ENCODE results near the gene AKT3.

DNA sequence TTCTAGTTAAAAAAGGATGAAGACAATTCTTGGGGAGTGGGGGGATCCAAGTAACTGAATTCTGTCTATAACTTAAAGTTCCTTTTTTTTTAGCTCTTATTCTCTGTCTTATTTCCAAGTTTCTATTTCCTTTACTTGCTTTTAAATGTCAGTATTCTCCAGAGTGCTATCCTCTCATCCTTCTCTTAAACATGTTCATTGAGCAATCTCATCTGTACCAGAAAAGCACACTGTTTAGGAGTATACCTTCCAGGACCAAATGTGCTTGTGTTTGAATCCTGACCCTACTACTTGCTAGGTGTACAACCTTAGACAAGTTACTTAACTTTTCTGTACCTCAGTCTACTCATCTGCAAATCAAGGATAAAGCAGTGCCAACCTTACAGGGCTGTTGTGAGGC is 50.1 kb downstream of the AKT3 start:
- TF ChIP-seq POLR2A (IDR thresholded peaks at IDR 0.05; ENCODE audit: low read depth, low read length), result no peak
- TF ChIP-seq SPI1 (IDR thresholded peaks at IDR 0.05; ENCODE audit: low read depth, low read length), result no peak
- no peak for TF ChIP-seq TAF1 (IDR thresholded peaks at IDR 0.05; ENCODE audit: low read depth, low read length)

All from GM12891 (cell line).